Lower leg skin (tissue), 3 donors: ENCODE measurements around the gene TGFBRAP1.

Experiments used
- CTCF ChIP-seq, 3 donors: fragments of 450-650 bp; IDR thresholded peaks; one replicate each; pipeline ENCODE4 v1.5.1; 2016; ENCODE audit warnings: antibody characterized with exemption in 3 of 3, mild to moderate bottlenecking in 3 of 3, moderate library complexity in 2 of 3
- POLR2A ChIP-seq, 2 donors: fragments of 450-650 bp; IDR thresholded peaks; one replicate each; pipeline ENCODE4 v1.6.1; 2016 to 2017; ENCODE audit warnings: antibody characterized with exemption in 2 of 2, mild to moderate bottlenecking in 1 of 2, moderate library complexity in 1 of 2

- TF ChIP-seq CTCF (IDR thresholded peaks at IDR 0.05) (no peak), POLR2A (IDR thresholded peaks at IDR 0.05) (no peak)
Observed at GRCh38 chr2:105378276-105378840, 48.8 kb upstream of the TGFBRAP1 start.
